ENCODE results near the gene NUMA1. TPM values are rescaled to one million over a fixed set of nuclear protein-coding genes. Genes with fewer than 3 reads are reported as not detected.

The NUMA1 gene
- total and polyA plus RNA-seq, 9 of the 15 experiments (the other 6 are each of a cell fraction or from before 2014, with no cell fraction given): 4.1 to 104 (median 51.2) TPM

- no peak for FAIRE-seq
- in situ Hi-C loops (cut with MboI) (no loop called here), intact Hi-C loops (cut with micrococcal nuclease) (no loop called here)
- H3K9me3 ChIP-seq (replicated peaks; ENCODE audit: control insufficient read depth, insufficient read depth, low read depth, low read length): no peaks in the 10 kb centered on the region
- H3K4me2 ChIP-seq (ENCODE audit: insufficient read depth, low read length): no peak overlapping the region
- 0 out of 2 replicates have a peak, but pooled peaks cover 5% of the 10 kb centered on the region for H4K20me1 ChIP-seq (replicated peaks; ENCODE audit: control insufficient read depth, insufficient read depth, low read length)
- 90% methylated on average over 2 of the region's 5 CpGs for WGBS (ENCODE audit: insufficient coverage, low coverage, missing lambda C conversion rate)
- no peak for ATAC-seq
- ChIA-PET POLR2A (interaction anchor here (0.6 kb wide), 1 partner anchor 48 kb away, joined by 4 read pairs; no protein-coding TSS in a partner anchor), CTCF (ENCODE audit: low intra/inter-chr PET ratio) (no interaction called here)
- H3K36me3 ChIP-seq (ENCODE audit: control insufficient read depth, insufficient read depth, low read length): peaks cover 29% of the 10 kb centered on the region; the same call in 2 of the 3 replicates
- no peak overlapping the region for H3K9ac ChIP-seq (ENCODE audit: insufficient read depth in 1 of 2, low read depth in 2 of 2, low read length in 2 of 2)
- H3K9me1 ChIP-seq (ENCODE audit: control insufficient read depth, insufficient read depth, low read length): no peaks in the 10 kb centered on the region
- no peaks in the 10 kb centered on the region for H3K27me3 ChIP-seq (ENCODE audit: control insufficient read depth in 2 of 2, insufficient read depth in 2 of 2, low read length in 2 of 2)
- H3K4me1 ChIP-seq (replicated peaks in 1 of 2; ENCODE audit: control insufficient read depth in 2 of 2, insufficient read depth in 2 of 2, low read length in 2 of 2): peaks cover 9 to 10% of the 10 kb centered on the region in 2 experiments; a peak in 4 of 5 replicates
- H2AFZ ChIP-seq (ENCODE audit: low read depth, low read length): no peak overlapping the region
- H3K4me3 ChIP-seq: no peak overlapping the region
- peaks cover 38% of the 10 kb centered on the region for H3K79me2 ChIP-seq (ENCODE audit: control insufficient read depth, insufficient read depth, low read length)
- DNase-seq (ENCODE audit: extremely low read depth in 1 of 4, low spot score in 3 of 4): no peak
- no peak overlapping the region for H3K27ac ChIP-seq (ENCODE audit: extremely low read depth, low read depth, low read length)
- BruUV-seq (replicated peaks): no TSS peak
- TF ChIP-seq POLR2A (conservative IDR thresholded peaks at IDR 0.05): no peak
Observed at GRCh38 chr11:72045849-72046248, 34.5 kb downstream of the NUMA1 start.

- DNase-seq (ENCODE audit: extremely low read depth in 1 of 4, low spot score in 3 of 4): no peak
- Histone ChIP-seq H3K9ac (ENCODE audit: insufficient read depth in 1 of 2, low read depth in 2 of 2, low read length in 2 of 2) (peak overlapping the region in 1 of 2 experiments; percentile 80; a peak in 1 of 4 replicates), H3K9me3 (replicated peaks; ENCODE audit: control insufficient read depth, insufficient read depth, low read depth, low read length) (no peaks in the 10 kb centered on the region), H4K20me1 (replicated peaks; ENCODE audit: control insufficient read depth, insufficient read depth, low read length) (0 out of 2 replicates have a peak, but pooled peaks cover 10% of the 10 kb centered on the region), H3K36me3 (ENCODE audit: control insufficient read depth, insufficient read depth, low read length) (peaks cover 8% of the 10 kb centered on the region; the same call in 1 of the 3 replicates), H3K27me3 (ENCODE audit: control insufficient read depth in 2 of 2, insufficient read depth in 2 of 2, low read length in 2 of 2) (no peaks in the 10 kb centered on the region), H3K79me2 (ENCODE audit: control insufficient read depth, insufficient read depth, low read length) (peaks cover 56% of the 10 kb centered on the region), H3K9me1 (ENCODE audit: control insufficient read depth, insufficient read depth, low read length) (peaks cover 3% of the 10 kb centered on the region), H2AFZ (ENCODE audit: low read depth, low read length) (no peak overlapping the region), H3K27ac (ENCODE audit: extremely low read depth, low read depth, low read length) (no peak overlapping the region), H3K4me2 (ENCODE audit: insufficient read depth, low read length) (no peak overlapping the region), H3K4me3 (no peak overlapping the region), H3K4me1 (replicated peaks in 1 of 2; ENCODE audit: control insufficient read depth in 2 of 2, insufficient read depth in 2 of 2, low read length in 2 of 2) (peaks cover 26 to 30% of the 10 kb centered on the region in 2 experiments)
- intact Hi-C loops (cut with micrococcal nuclease): no loop called here
- ChIA-PET POLR2A (interaction anchor here (0.7 to 1.5 kb wide), 2 partner anchors 17 to 25 kb away, joined by 3 read pairs; no protein-coding TSS in a partner anchor), CTCF (ENCODE audit: low intra/inter-chr PET ratio) (no interaction called here)
- WGBS (ENCODE audit: insufficient coverage, low coverage, missing lambda C conversion rate): 68% methylated on average over 4 of the region's 5 CpGs
- ATAC-seq: no peak
- no peak for FAIRE-seq
- no TSS peak for BruUV-seq (replicated peaks)
- in situ Hi-C loops (cut with MboI): no loop called here
- TF ChIP-seq MEF2A (IDR thresholded peaks at IDR 0.05; ENCODE audit: control insufficient read depth, low read depth, low read length): no peak
- TF ChIP-seq TRIM25 (IDR thresholded peaks at IDR 0.05; ENCODE audit: borderline replicate concordance): no peak
- peak; percentile 49; the same call in 1 of the 2 replicates for TF ChIP-seq ZKSCAN1 (IDR thresholded peaks at IDR 0.05; ENCODE audit: low read depth, low read length)
- TF ChIP-seq POLR2G (IDR thresholded peaks at IDR 0.05; ENCODE audit: low read depth, low read length): 0 out of 2 replicates have a peak, but pooled peaks have one; percentile 3
Observed at GRCh38 chr11:72042064-72042745, 38.1 kb downstream of the NUMA1 start.

Measured in K562 (cell line).